AG09319 (cell line): Measurements from ENCODE around the gene ACACB.

Experiments
- DNase-seq: peaks from one replicate; pipeline ENCODE4 v3.0.0-alpha.2; 2010; ENCODE audit warnings: low read depth; ENCODE audit errors: extremely low read depth
- TF ChIP-seq, protein P1 (sequence below): IDR thresholded peaks from 2 replicates; pipeline ENCODE4 v1.5.1; 2011; ENCODE audit warnings: low read depth, mild to moderate bottlenecking, inconsistent platforms, low read length, moderate library complexity

The ACACB gene

GRCh38 chr12:109202770-109203169, 86.4 kb downstream of the ACACB start:
- DNase-seq, result no peak
- TF ChIP-seq, protein P1, sequence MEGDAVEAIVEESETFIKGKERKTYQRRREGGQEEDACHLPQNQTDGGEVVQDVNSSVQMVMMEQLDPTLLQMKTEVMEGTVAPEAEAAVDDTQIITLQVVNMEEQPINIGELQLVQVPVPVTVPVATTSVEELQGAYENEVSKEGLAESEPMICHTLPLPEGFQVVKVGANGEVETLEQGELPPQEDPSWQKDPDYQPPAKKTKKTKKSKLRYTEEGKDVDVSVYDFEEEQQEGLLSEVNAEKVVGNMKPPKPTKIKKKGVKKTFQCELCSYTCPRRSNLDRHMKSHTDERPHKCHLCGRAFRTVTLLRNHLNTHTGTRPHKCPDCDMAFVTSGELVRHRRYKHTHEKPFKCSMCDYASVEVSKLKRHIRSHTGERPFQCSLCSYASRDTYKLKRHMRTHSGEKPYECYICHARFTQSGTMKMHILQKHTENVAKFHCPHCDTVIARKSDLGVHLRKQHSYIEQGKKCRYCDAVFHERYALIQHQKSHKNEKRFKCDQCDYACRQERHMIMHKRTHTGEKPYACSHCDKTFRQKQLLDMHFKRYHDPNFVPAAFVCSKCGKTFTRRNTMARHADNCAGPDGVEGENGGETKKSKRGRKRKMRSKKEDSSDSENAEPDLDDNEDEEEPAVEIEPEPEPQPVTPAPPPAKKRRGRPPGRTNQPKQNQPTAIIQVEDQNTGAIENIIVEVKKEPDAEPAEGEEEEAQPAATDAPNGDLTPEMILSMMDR, result no peak

GRCh38 chr12:109203480-109203879, 87.1 kb downstream of the ACACB start:
- DNase-seq, result no peak
- TF ChIP-seq, protein P1, result no peak; the same call in 1 of the 2 replicates

GRCh38 chr12:109209082-109209481, 92.7 kb downstream of the ACACB start:
- DNase-seq, result no peak
- TF ChIP-seq, protein P1, result no peak

- no peak for DNase-seq
- TF ChIP-seq, protein P1, result no peak
These were observed 96.2 kb downstream of the ACACB start for GRCh38 chr12:109212460-109213115.

DNA sequence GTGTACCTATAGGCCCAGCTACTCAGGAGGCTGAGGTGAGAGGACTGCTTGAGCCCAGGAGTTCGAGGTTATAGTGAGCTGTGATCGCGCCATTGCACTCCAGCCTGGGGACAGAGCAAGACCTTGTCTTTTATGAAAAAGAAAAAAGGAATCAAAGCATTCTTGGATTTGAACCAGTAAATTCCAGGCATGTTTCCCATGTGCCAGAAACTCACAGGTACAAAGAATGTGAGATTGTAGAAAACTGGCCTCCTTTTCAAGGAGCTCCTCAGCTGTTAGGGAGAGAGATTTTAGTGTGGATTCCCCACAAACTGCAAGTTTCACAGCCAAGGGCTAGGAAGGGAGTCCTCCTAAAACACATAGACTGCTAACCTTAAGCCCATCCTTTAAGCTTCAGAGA, 97.7 kb downstream of the ACACB start:
- TF ChIP-seq, protein P1, result no peak
- DNase-seq, result no peak

DNA sequence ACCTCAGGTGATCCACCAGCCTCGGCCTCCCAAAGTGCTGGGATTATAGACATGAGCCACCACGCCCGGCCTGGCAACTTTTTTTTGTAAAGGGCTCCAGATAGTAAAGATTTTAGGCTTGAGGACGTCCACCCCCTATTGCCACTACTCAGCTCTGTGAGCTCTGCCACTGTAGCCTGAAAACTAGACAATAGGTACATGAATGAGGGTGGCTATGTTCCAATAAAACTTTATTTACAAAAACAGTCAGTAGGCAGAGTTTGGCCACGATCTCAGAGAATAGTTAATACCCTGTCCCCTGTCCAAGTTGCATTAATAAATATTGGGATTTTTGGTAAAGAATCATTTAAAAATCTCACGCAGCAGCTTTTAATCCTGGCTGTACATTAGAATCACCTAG, 102.6 kb downstream of the ACACB start:
- no peak for DNase-seq
- TF ChIP-seq, protein P1, result no peak

GRCh38 chr12:109219938-109220337, 103.6 kb downstream of the ACACB start:
- no peak for DNase-seq
- TF ChIP-seq, protein P1, result no peak
